Urothelium cell line (cell line): ENCODE results near the gene SYT12.
A peak's percentile ranks its signal among the peaks of the same experiment; 100 is the strongest.
"Not testable (repeated sequence)": the region's sequence is repeated elsewhere in the genome, so short reads cannot be mapped to it uniquely, and the experiment has no call there.

Experiments
- DNase-seq: peaks from one replicate; pipeline ENCODE4 v3.0.0; 2011; ENCODE audit warnings: low spot score, mixed read lengths
- FAIRE-seq: peaks from 2 replicates; lab custom pipeline; 2011; peaks lifted over from hg19 to GRCh38; lab: Jason Lieb, UNC

Gene SYT12, protein sequence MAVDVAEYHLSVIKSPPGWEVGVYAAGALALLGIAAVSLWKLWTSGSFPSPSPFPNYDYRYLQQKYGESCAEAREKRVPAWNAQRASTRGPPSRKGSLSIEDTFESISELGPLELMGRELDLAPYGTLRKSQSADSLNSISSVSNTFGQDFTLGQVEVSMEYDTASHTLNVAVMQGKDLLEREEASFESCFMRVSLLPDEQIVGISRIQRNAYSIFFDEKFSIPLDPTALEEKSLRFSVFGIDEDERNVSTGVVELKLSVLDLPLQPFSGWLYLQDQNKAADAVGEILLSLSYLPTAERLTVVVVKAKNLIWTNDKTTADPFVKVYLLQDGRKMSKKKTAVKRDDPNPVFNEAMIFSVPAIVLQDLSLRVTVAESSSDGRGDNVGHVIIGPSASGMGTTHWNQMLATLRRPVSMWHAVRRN

DNA sequence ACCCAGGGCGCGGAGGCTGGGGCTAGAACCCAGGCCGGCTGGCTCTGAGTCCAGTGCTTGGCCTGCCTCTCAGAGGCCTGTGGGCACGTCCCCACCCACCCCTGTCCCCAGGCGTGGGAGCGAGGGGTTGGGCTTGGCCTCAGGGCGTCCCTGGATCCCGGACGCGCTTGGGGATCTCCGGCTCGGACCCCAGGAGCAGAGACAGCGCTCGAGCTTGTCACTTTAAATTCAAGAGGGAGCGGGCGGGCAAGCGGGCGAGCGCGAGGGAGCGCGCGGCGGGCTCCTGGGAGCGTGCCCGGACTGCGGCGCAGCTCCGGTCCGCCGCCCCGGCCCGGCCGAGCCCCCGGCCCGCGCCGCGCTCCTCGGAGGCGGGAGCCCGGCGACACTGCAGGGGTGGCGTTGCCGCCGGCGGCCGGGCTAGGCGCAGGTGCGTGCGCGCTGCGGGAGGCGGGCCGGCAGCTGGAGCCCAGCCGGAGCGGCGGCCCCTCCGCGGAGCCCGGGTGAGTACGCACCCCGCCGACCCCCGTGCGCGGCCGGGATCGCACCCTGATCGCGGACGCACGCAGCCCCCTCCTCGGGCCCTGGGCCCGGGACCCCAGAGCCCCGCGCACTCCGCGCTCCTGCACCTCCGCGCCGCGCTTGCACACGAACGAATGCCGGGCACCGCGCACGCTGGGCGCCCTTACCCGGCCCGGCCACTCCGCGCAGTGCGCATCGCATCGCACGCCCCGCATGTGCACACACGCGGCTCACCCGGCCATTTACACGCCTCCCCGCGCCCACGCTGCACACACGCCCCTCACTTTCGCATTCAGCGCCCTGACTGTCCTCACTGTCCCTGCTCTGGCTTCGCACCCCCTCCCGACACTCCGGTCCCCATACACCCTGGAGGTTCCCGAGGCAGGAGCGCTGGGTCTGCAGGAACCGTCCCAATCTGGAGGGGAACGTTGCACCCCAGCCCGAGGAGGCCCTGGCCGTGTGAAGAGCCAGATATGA, at the start of gene SYT12:
Gene SYT12, plus strand, starts transcription at position 174 of the 996 bp plus-strand sequence. CDS start 7,011 bp downstream, outside the sequence.
- DNase-seq = peak; percentile 60
- peak; percentile 27 for FAIRE-seq

DNA sequence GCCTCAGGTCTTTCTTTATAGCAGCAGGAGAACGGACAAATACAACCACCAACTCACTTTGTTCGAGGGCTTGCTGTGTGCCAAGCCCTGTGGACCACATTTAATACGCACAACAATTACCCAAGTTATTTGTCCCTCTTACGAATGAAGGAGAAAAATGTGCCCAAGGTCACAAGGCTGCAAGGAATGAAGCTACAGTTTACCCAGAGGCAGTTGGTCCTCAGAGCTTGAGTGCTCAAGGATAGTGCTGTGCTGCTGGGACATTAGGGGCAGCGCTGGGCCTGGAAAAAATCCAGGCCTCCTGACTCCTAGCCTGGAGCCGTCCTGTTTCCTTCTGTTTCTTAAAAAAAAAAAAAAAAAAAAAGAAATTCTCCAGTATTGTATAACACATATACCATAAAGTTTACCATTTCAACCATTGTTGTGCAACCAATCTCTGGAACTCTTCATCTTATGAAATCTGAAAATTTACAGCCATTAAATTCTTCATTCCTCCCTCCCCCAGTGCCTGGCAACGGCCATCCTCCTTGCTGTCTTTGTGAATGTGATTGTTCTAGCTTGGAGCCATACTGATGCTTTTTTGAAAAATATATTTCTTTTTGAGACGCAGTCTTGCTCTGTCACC, 48.9 kb upstream of the SYT12 start:
- FAIRE-seq (no peak), DNase-seq (no peak)

DNA sequence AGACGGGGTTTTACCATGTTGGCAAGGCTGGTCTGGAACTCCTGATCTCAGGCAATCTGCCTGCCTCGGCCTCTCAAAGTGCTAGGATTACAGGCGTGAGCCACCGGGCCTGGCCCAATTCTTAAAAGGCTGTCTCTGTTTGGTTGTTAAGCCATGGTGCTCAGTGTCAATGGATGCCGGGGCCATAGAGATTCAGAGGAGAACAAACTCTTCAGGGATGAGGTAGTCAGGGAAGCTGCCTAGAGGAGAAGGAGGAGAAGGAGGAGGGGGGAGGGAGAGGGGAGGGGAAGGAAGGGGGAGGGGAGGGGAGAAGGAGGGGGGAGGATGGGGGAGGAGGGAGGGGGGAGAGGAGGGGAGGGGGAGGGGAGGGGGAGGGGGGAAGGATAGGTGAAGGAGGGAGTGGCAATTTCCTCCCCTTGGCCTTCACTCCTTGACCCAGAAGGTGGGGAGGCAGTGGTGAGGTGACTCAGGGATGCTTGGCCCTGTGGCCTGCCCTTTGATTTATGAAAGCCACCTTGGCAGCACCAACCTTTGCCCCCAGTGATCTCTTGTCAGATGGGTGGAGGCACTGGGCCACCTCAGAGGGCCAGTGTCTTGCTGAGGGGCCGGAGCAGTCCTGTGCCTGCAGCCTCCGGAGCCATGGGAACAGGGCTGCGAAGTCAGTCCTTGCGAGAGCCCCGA, 48.1 kb upstream of the SYT12 start, which contains the start of gene C11orf86:
Gene C11orf86, plus strand, starts transcription at position 581 of the 681 bp plus-strand sequence. Its CDS starts 59 bp downstream, at position 640.
- DNase-seq = no peak
- FAIRE-seq = no peak

DNA sequence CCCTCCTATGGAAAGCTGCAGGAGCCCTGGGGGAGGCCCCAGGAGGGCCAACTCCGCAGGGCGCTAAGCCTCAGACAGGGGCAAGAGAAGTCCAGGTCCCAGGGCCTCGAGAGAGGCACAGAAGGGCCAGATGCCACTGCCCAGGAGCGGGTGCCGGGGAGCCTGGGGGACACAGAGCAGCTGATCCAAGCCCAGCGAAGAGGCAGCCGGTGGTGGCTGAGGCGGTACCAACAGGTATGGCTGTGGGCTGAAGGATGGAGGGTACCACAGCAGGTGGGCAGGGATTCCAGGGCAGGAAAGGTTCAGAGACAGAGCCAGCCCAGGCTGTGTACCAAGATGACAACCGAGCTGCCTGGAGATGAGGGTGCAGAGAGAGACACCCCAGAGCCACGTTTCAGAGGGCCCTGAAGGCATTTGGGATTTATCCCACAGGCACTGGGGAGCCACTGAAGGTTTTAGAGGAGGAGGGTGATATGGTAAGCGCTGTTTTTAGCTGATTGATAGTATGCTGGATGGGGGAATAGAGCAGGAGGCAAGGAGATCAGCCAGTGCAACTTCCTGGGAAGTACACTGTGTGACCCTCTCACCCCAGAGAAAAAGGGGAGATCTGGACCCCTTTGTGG, 47.4 kb upstream of the SYT12 start:
- no peak for DNase-seq

DNA sequence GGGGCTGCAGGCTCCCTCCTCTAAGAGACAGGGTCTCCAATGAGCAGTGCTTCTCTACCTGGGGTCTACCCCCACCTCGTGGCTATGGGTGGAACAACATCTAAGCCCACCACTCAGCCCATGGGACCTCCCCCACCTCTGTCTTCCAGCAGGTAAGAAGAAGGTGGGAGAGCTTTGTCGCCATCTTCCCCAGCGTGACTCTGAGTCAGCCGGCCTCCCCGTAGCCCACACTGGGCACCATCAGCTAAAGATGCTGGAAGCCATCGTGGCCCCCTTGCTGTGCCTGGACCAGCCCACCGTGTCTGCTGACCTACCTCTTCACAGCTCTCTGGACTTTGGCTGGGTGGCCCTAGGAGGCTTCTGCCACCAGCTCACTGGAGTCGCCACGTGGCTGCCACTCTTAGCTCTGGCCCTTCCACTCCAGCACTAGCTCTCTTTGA, 46.9 kb upstream of the SYT12 start:
- no peak for FAIRE-seq
- DNase-seq = no peak

More for the DNA sequence above, 47.4 kb upstream of the SYT12 start:
- FAIRE-seq = no peak

DNA sequence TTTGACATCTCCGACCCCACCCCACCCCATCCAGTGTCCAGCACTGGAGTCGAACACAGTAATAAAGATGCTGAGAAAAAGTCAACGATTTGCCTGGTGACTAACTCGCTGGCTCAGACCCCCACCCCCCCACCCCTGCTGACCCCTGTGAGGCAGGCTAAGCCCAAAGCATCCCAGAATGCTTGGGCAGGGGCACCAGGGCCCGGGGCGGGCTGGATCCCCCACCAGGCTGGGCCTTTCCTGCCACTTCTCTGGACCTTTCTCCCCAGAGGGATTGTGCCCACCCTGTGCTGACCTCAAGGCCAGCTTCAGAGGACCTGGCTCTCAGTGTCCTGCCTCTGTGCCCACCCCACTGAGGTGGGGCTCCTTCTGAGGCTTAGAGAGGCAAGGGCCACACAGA, 46.0 kb upstream of the SYT12 start:
- no peak for FAIRE-seq

DNA sequence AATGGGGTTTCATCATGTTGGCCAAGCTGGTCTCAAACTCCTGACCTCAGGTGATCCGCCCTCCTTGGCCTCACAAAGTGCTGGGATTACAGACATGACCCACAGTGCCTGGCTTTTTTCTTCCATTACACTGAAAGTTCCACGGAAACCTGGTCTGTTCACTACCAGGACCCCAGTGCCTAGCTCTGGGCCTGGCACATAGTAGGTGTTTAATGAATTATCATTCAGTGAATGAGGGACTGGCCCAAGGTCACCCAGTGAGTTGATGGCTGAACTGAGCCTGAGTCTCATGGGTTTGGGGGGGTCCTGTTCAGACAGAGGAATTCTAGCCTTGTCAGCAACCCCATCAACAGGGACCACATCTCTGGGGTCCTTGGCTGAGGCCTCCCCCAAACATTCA, 44.7 kb upstream of the SYT12 start:
- DNase-seq (no peak), FAIRE-seq (no peak)

More for the DNA sequence above, 46.0 kb upstream of the SYT12 start:
- DNase-seq = no peak

DNA sequence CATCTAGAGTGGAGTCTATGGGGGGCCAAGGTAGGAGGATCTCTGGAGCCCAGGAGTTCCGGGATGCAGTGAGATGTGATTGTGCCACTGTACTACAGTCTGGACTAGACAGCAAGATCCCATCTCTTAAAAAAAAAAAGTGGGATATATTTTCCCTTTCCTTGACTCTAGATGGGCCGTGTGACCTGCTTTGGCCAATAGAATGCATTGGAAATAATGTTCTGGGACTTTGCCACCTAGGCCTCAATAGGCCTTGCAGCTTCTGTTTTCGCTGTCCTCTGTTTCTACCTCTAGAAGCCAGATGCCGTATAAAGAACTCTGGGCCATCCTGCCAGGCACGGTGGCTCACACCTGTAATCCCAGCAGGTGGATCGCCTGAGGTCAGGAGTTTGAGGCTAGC, 44.2 kb upstream of the SYT12 start:
- no peak for FAIRE-seq

DNA sequence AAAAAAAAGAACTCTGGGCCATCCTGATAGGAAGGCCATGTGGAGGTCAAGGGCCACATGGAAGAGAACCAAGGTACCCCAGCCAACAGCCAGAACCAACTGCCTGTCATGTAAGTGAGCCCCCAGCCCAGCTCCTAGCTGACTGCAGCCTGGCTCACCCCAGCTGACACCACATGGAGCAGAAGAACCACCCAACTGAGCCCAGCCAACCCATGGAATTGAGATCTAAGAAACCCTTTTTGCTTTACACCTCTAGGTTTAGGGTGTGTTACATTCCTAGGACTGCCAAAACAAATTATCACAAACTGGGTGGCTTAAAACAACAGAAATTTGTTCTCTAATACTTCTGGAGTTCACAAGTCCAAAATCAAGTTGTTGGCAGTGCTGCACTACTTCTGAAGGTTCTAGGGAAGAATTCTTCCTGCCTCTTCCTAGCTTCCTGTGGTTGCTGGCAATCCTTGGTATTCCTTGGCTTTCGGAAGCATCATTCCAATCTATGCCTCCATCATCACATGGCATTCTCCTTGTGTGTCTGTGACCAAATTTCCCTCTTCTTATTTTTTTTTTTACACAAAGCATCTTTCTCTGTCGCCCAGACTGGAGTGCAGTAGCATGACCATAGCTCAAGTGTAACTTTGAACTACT, 43.5 kb upstream of the SYT12 start:
- no peak for DNase-seq
- FAIRE-seq = no peak

More for the DNA sequence above, 44.2 kb upstream of the SYT12 start:
- DNase-seq = no peak

DNA sequence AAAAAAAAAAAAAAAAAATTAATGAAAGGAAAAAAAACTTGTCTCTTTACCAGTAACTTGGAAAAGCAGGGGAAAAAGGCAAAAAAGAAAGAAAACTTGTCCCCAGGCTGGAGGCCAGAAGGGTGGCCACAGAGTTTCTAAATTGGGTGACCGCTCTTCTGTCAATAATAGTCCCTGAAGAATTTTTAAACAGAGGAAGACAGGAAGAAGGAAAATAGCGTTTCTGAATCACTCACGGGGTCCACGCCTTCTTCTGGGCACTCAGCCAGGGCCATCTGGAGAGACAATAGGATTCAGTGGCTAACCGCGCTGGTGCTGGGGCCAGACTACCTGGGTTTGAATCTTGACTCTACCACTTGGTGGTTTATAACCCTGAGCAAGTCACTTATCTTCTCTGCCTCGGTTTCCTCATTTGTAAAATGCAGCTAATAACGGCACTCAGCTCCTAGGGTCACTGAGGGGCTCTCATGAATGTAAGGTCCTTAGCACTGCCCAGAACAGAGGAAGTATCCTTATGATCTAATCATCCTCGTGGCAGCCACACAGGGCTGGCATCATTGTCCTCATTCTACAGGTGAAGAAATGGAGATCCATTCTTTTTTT, 40.9 kb upstream of the SYT12 start:
- no peak for FAIRE-seq

DNA sequence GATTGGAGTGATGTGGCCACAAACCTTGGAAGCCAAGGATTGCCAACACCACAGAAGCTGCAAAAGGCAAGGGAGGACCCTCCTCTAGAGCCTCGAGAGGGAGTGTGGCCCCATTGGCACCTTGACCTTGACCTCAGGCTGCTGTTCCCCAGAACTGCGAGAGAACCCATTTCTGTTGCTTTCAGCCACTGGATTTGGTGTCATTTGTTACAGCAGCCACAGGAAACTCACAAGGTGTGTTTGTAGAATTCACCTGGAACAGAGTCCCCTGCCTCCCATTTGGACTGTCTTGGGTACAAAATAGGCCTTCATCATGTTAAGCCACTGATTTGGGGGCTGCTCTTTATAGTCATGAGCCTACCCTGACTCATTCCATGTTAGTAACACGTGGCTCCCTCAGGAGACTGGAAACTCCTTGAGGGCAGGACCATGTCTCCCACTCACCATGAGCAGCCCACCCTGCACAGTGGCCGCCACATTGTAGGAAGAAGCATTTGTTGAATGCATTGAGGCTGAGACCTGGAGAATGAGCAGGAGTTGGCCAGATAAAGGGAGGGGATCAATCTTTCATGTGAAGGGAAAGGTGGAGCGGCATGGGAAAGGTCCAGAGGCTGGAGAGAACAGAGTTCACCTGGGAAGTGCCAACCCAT, 39.5 kb upstream of the SYT12 start:
- FAIRE-seq = no peak
- no peak for DNase-seq

More for the DNA sequence above, 40.9 kb upstream of the SYT12 start:
- peak; percentile 80 for DNase-seq

DNA sequence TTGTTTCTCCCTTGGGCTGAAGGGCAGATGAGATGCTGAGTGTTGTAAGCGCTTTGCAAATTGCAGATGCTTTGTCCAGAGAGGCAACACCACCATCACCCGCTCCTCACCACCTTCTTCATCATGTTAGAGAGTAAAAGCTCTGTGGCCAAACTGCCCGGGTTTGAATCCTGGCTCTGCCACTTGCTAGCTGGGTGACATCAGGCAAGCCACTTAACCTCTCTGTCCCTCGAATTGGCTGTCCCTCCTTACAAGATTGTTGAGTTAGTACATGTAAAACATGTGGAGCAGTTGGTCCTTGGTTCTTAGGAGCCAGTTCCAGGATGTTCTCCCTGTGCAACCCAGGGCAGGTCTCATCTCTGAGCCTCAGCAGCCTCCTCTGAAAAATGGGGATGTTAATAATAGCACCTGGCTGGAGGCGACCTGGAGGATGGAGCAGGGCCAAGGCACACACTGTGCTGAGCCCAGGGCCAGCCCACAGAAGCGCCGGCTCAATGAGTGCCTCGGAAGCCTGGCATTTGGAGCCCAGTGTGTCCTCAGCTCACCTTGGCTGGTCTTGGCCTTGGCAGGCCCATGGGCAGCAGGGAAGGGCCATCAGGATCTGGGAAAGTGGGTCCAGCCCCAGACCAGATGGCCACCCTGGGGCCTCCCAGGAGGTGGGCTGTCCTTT, 37.3 kb upstream of the SYT12 start:
- FAIRE-seq (no peak), DNase-seq (no peak)

DNA sequence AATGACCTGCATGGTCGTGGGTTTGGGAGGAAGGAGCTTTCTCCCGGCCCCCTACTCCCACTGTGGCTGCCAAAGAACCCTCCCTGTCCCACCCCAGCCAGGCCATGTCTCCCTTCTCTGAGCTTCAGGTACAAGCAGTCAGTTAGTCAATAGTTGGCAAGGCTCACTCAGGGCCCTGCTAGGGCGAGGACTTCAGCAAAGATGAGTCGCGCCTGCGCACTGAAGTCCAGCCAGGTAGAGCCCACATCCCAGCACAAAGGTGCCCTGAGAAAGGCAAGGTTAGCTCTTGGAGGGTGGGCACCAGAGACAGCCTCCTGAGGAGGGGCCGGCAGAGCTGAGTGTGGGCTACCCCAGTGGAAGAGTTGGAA, 36.8 kb upstream of the SYT12 start:
- FAIRE-seq = no peak
- DNase-seq = no peak

DNA sequence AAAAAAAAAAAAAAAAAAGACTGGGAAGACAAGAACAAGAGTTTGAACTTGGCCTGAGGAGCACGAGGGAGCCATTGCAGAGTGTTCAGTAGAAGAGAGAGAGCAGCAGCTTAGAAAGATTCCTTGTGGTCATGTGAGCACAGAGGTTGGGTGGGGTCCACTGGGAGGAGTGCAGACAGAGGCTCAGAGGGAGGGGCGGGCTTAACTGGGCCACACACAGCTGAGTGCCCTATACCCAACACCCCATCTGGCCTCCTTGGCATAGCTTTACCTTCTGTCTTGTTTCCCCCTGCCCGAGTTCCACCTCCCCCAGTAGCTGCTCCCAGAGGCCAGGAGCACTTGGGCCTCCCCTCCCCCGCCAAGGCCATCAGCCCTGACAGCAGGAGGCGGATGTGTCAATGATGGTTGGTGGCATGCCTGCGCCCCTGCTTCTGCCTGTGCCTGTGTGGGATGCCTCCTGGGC, 35.7 kb upstream of the SYT12 start:
- FAIRE-seq (no peak), DNase-seq (no peak)

DNA sequence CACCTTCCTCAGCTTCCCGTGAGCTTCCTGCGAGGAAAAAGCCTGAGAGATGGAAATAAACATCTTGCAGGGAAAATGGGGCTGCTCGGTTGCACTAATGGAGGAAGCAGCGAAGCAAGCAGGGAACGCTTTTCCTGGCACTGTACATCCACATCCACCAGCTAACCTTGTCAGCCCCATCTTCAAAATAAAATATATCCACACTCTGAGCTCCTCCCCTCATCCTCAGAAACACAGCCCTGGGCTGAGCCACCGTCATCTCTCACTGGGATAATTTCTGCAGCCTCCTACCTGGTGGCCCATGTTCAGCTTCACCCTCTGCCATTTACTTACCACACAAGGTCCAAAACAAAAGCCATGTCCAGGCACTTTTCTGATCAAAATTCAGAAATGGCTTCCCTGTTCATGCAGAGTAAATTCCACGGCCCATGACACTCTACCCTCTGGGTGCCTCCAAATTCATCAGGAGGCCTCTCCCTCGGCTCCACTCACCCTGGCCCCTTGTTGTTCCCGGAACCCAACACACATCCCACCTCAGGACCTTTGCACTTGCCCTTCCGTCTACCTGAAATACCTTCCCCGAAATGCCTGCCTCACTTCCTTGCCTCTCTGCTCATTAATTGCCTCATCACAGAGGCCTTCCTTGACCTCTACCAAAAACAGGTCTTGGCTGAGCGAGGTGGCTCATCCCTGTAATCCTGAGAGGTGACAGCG, 34.9 kb upstream of the SYT12 start:
- FAIRE-seq = no peak
- DNase-seq = no peak

DNA sequence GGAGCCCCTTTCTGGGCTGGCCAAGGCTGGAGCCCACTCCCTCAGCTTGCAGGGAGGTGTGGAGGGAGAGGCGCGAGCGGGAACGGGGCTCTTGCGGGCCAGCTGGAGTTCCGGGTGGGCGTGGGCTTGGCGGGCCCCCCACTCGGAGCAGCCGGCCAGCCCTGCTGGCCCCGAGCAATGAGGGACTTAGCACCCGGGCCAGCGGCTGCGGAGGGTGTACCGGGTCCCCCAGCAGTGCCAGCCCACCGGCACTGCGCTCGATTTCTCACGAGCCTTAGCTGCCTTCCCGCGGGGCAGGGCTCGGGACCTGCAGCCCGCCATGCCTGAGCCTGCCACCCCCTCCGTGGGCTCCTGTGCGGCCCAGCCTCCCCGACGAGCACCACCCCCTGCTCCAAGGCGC, 34.2 kb upstream of the SYT12 start:
- FAIRE-seq = not testable (repeated sequence)

DNA sequence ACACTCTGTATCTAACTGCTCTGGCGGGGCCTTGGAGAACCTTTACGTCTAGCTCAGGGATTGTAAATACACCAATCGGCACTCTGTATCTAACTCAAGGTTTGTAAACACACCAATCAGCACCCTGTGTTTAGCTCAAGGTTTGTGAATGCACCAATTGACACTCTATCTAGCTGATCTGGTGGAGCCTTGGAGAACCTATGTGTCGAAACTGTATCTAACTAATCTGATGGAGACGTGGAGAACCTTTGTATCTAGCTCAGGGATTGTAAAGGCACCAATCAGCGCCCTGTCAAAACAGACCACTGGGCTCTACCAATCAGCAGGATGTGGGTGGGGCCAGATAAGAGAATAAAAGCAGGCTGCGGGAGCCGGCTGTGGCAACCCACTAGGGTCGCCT, 33.6 kb upstream of the SYT12 start:
- not testable (repeated sequence) for DNase-seq, FAIRE-seq

More for the DNA sequence above, 34.2 kb upstream of the SYT12 start:
- not testable (repeated sequence) for DNase-seq
